Measurements from ENCODE around the gene IMMP1L. TPM values are rescaled to one million over a fixed set of nuclear protein-coding genes. Genes with fewer than 3 reads are reported as not detected.
A peak's percentile ranks its signal among the peaks of the same experiment; 100 is the strongest.
"Not testable (repeated sequence)": the region's sequence is repeated elsewhere in the genome, so short reads cannot be mapped to it uniquely, and the experiment has no call there.

Gene IMMP1L
- total and polyA plus RNA-seq, 2 donors (not counting 3 experiments of a cell fraction or from before 2014, with no cell fraction given), result 14.8 to 41.8 TPM

DNA sequence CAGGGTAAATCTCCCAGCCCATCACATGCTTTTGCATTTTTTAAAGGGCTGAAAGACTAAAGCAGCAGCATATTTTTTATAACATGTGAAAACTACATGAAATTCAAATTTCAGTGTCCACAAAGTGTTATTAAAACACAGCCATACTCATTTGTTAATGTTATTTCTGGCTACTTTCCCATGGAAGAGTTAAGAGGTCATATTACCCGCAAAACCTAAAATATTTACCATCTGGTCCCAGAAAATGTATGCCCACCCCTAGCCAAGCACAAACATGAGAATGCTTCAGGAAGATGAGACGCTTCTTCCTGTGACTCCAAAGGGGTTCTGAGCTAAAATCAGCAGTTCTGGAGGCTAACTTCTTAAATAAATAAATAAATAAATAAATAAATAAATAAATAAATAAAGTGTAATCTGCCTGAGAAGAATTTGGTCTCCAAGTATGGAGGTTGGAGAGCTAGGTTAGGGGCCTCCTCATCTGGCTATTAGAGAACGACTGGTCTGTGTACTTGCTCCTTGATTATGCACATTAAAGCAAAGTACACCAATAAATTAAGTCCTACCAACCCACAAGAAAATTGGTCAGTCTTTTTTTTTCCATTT is 9.7 kb downstream of the IMMP1L start:
- Histone ChIP-seq H3K4me2 (ENCODE audit: insufficient read depth, low read length) (no peak overlapping the region), H2AFZ (ENCODE audit: low read depth, low read length) (no peak overlapping the region), H3K4me1 (ENCODE audit: control insufficient read depth, extremely low read depth, insufficient read depth, low read length) (no peaks in the 10 kb centered on the region), H3K27ac (ENCODE audit: insufficient read depth, low read depth, low read length) (no peak overlapping the region), H3K36me3 (ENCODE audit: control insufficient read depth in 2 of 2, extremely low read depth in 1 of 2, insufficient read depth in 2 of 2, low read length in 2 of 2) (no peaks in the 10 kb centered on the region), H3K4me3 (replicated peaks in 1 of 3; ENCODE audit: insufficient read depth in 1 of 3, low read depth in 1 of 3, low read length in 3 of 3) (no peak overlapping the region), H4K20me1 (replicated peaks; ENCODE audit: control insufficient read depth, extremely low read depth, insufficient read depth, low read length) (no peaks in the 10 kb centered on the region), H3K27me3 (ENCODE audit: control insufficient read depth in 2 of 2, insufficient read depth in 2 of 2, low read length in 2 of 2) (no peaks in the 10 kb centered on the region), H3K9me3 (replicated peaks; ENCODE audit: control insufficient read depth, insufficient read depth, low read length) (no peaks in the 10 kb centered on the region), H3K9ac (replicated peaks; ENCODE audit: extremely low read depth, insufficient read depth, low read length) (no peak overlapping the region), H3K9me1 (replicated peaks; ENCODE audit: control insufficient read depth, extremely low read depth, insufficient read depth, low read length) (no peaks in the 10 kb centered on the region), H3K79me2 (ENCODE audit: control insufficient read depth, insufficient read depth, low read length) (peaks cover 25% of the 10 kb centered on the region)
- FAIRE-seq (no peak), DNase-seq (ENCODE audit: low read depth, low spot score) (peak; percentile 6)
- ChIA-PET POLR2A (no interaction called here), CTCF (no interaction called here)
- intact Hi-C loops (cut with micrococcal nuclease) (no loop called here), dilution Hi-C loops (cut with MboI; ENCODE audit: extremely low pct_ligation_motif_present, low sequenced_read_pairs) (no loop called here)
- BruUV-seq (replicated peaks), result no TSS peak
- TF ChIP-seq GATA2 (IDR thresholded peaks at IDR 0.05; ENCODE audit: insufficient read depth, insufficient read length, low read depth, low read length), result no peak
- no peak for TF ChIP-seq JUN (IDR thresholded peaks at IDR 0.05; ENCODE audit: borderline replicate concordance, insufficient read depth, insufficient read length, low read depth)
- TF ChIP-seq, protein P1, sequence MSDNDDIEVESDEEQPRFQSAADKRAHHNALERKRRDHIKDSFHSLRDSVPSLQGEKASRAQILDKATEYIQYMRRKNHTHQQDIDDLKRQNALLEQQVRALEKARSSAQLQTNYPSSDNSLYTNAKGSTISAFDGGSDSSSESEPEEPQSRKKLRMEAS (IDR thresholded peaks at IDR 0.05; ENCODE audit: insufficient read depth, insufficient read length), result no peak
- no peak for TF ChIP-seq POLR2AphosphoS5 (IDR thresholded peaks at IDR 0.05; ENCODE audit: insufficient read depth, low read depth, low read length)
- TF ChIP-seq EZH2 (IDR thresholded peaks at IDR 0.05; ENCODE audit: borderline replicate concordance, low read depth, low read length, severe bottlenecking), result no peak
- TF ChIP-seq, protein P2, sequence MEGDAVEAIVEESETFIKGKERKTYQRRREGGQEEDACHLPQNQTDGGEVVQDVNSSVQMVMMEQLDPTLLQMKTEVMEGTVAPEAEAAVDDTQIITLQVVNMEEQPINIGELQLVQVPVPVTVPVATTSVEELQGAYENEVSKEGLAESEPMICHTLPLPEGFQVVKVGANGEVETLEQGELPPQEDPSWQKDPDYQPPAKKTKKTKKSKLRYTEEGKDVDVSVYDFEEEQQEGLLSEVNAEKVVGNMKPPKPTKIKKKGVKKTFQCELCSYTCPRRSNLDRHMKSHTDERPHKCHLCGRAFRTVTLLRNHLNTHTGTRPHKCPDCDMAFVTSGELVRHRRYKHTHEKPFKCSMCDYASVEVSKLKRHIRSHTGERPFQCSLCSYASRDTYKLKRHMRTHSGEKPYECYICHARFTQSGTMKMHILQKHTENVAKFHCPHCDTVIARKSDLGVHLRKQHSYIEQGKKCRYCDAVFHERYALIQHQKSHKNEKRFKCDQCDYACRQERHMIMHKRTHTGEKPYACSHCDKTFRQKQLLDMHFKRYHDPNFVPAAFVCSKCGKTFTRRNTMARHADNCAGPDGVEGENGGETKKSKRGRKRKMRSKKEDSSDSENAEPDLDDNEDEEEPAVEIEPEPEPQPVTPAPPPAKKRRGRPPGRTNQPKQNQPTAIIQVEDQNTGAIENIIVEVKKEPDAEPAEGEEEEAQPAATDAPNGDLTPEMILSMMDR (IDR thresholded peaks at IDR 0.05; ENCODE audit: extremely low read depth in 1 of 2, insufficient read depth in 1 of 2, low read depth in 1 of 2, low read length in 2 of 2), result no peak
- TF ChIP-seq MYC (IDR thresholded peaks at IDR 0.05; ENCODE audit: low read depth, low read length), result no peak
- no peak for TF ChIP-seq FOS (IDR thresholded peaks at IDR 0.05; ENCODE audit: borderline replicate concordance, insufficient read depth, low read length)

DNA sequence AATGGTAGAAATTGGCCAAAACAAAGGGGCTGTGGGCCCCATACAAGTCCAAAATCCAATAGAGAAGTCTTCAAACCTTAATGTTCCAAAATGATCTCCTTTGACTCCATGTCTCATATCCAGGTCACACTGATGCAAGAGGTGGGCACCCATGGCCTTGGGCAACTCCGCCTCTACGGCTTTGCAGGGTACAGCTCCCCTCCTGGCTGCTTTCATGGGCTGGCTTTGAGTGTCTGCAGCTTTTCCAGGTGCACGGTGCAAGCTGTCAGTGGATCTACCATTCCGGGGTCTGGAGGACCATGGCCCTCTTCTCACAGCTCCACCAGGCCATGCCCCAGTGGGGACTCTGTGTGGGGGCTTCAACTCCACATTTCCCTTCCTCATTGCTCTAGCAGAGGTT is 15.7 kb downstream of the IMMP1L start:
- H3K9me1 ChIP-seq (replicated peaks; ENCODE audit: control insufficient read depth, extremely low read depth, insufficient read depth, low read length); H3K9ac ChIP-seq (replicated peaks; ENCODE audit: extremely low read depth, insufficient read depth, low read length); FAIRE-seq; H3K4me3 ChIP-seq (replicated peaks in 1 of 3; ENCODE audit: insufficient read depth in 1 of 3, low read depth in 1 of 3, low read length in 3 of 3); H3K9me3 ChIP-seq (replicated peaks; ENCODE audit: control insufficient read depth, insufficient read depth, low read length); H3K36me3 ChIP-seq (ENCODE audit: control insufficient read depth in 2 of 2, extremely low read depth in 1 of 2, insufficient read depth in 2 of 2, low read length in 2 of 2); H3K4me1 ChIP-seq (ENCODE audit: control insufficient read depth, extremely low read depth, insufficient read depth, low read length); DNase-seq (ENCODE audit: low read depth, low spot score); H3K27me3 ChIP-seq (ENCODE audit: control insufficient read depth in 2 of 2, insufficient read depth in 2 of 2, low read length in 2 of 2); H3K4me2 ChIP-seq (ENCODE audit: insufficient read depth, low read length); dilution Hi-C loops (cut with MboI; ENCODE audit: extremely low pct_ligation_motif_present, low sequenced_read_pairs); H4K20me1 ChIP-seq (replicated peaks; ENCODE audit: control insufficient read depth, extremely low read depth, insufficient read depth, low read length); H3K79me2 ChIP-seq (ENCODE audit: control insufficient read depth, insufficient read depth, low read length); H2AFZ ChIP-seq (ENCODE audit: low read depth, low read length); H3K27ac ChIP-seq (ENCODE audit: insufficient read depth, low read depth, low read length); POLR2A ChIA-PET; BruUV-seq (replicated peaks): not testable (repeated sequence)
- CTCF ChIA-PET, result interaction anchor here (0.6 to 1.3 kb wide), 2 partner anchors 71 to 377 kb away, joined by 3 read pairs; no protein-coding TSS in a partner anchor
- intact Hi-C loops (cut with micrococcal nuclease), result loop anchor here (5.0 kb wide), 1 partner anchor 149 kb away; no protein-coding TSS in a partner anchor

Data from endothelial cell of umbilical vein (primary cell).